ENCODE results near the gene KCNJ4.
"Not testable (repeated sequence)": the region's sequence is repeated elsewhere in the genome, so short reads cannot be mapped to it uniquely, and the experiment has no call there.

Gene KCNJ4

GRCh38 chr22:38404419-38404818, 50.6 kb downstream of the KCNJ4 start:
- no peak for DNase-seq

GRCh38 chr22:38403812-38404211, 51.2 kb downstream of the KCNJ4 start:
- no peak for DNase-seq

- no peak for DNase-seq
Observed at GRCh38 chr22:38402204-38402603, 52.8 kb downstream of the KCNJ4 start.

GRCh38 chr22:38401336-38402084, 53.5 kb downstream of the KCNJ4 start:
- no peak for DNase-seq

- DNase-seq: not testable (repeated sequence)
Observed at GRCh38 chr22:38400256-38400655, 54.7 kb downstream of the KCNJ4 start.

- peak in 1 of 2 experiments; percentile 37 for DNase-seq
Observed at GRCh38 chr22:38398609-38399461, 56.2 kb downstream of the KCNJ4 start.

- peak in 1 of 2 experiments; percentile 18 for DNase-seq
Observed at GRCh38 chr22:38398181-38398608, 56.8 kb downstream of the KCNJ4 start.

- no peak for DNase-seq
Observed at GRCh38 chr22:38397189-38398085, 57.6 kb downstream of the KCNJ4 start.

- not testable (repeated sequence) for DNase-seq
Observed at GRCh38 chr22:38396440-38397069, 58.4 kb downstream of the KCNJ4 start.

- DNase-seq: peak in 1 of 2 experiments; percentile 20
Observed at GRCh38 chr22:38395944-38396343, 59.1 kb downstream of the KCNJ4 start.

GRCh38 chr22:38394929-38395624, 59.9 kb downstream of the KCNJ4 start:
- not testable (repeated sequence) for DNase-seq

- not testable (repeated sequence) for DNase-seq
Observed at GRCh38 chr22:38389428-38389818, 65.6 kb downstream of the KCNJ4 start.

- DNase-seq: not testable (repeated sequence)
Observed at GRCh38 chr22:38388506-38389427, 66.2 kb downstream of the KCNJ4 start.

- not testable (repeated sequence) for DNase-seq
Observed at GRCh38 chr22:38386918-38387317, 68.1 kb downstream of the KCNJ4 start.

GRCh38 chr22:38383417-38383816, 71.6 kb downstream of the KCNJ4 start:
- DNase-seq: no peak

GRCh38 chr22:38381371-38381770, 73.6 kb downstream of the KCNJ4 start:
- DNase-seq: not testable (repeated sequence)
